Measurements from ENCODE around the gene BTBD18.

The BTBD18 gene

GRCh38 chr11:57751676-57752253 lies at the start of gene BTBD18:
BTBD18 (minus strand) TSS chr11:57751819; CDS start chr11:57751188, 631 bp downstream.
- peak; percentile 33 for TF ChIP-seq CTCF (IDR thresholded peaks at IDR 0.05; ENCODE audit: extremely low read depth, insufficient read depth, missing control alignments)
- in situ Hi-C loops (cut with MboI; ENCODE audit: low pct_unique_long_range_greater_than_20kb, low sequenced_read_pairs, unreplicated experiment): no loop called here
- DNase-seq (ENCODE audit: low spot score): peak; percentile 50

- TF ChIP-seq CTCF (IDR thresholded peaks at IDR 0.05; ENCODE audit: extremely low read depth, insufficient read depth, missing control alignments): no peak
- in situ Hi-C loops (cut with MboI; ENCODE audit: low pct_unique_long_range_greater_than_20kb, low sequenced_read_pairs, unreplicated experiment): loop anchor here (25.0 kb wide), 2 partner anchors 239 to 711 kb away; partner anchors contain the start of genes OR5B21 and UBE2L6
- no peak for DNase-seq (ENCODE audit: low spot score)
These were observed 49.5 kb upstream of the BTBD18 start for GRCh38 chr11:57801183-57801485.

GRCh38 chr11:57800444-57801182 lies 49.0 kb upstream of the BTBD18 start:
- TF ChIP-seq CTCF (IDR thresholded peaks at IDR 0.05; ENCODE audit: extremely low read depth, insufficient read depth, missing control alignments): peak; percentile 75
- peak; percentile 66 for DNase-seq (ENCODE audit: low spot score)
- in situ Hi-C loops (cut with MboI; ENCODE audit: low pct_unique_long_range_greater_than_20kb, low sequenced_read_pairs, unreplicated experiment): loop anchor here (25.0 kb wide), 2 partner anchors 238 to 712 kb away; partner anchors contain the start of genes OR5B21 and UBE2L6

GRCh38 chr11:57798905-57799559 lies 47.4 kb upstream of the BTBD18 start:
- no peak for DNase-seq (ENCODE audit: low spot score)
- in situ Hi-C loops (cut with MboI; ENCODE audit: low pct_unique_long_range_greater_than_20kb, low sequenced_read_pairs, unreplicated experiment): loop anchor here (10.0 kb wide), 1 partner anchor 54 kb away; the partner anchor contains the start of gene SELENOH
- TF ChIP-seq CTCF (IDR thresholded peaks at IDR 0.05; ENCODE audit: extremely low read depth, insufficient read depth, missing control alignments): no peak

- no peak for DNase-seq (ENCODE audit: low spot score)
- TF ChIP-seq CTCF (IDR thresholded peaks at IDR 0.05; ENCODE audit: extremely low read depth, insufficient read depth, missing control alignments): no peak
- in situ Hi-C loops (cut with MboI; ENCODE audit: low pct_unique_long_range_greater_than_20kb, low sequenced_read_pairs, unreplicated experiment): loop anchor here (10.0 kb wide), 1 partner anchor 49 kb away; the partner anchor contains the start of gene SELENOH
These were observed 41.9 kb upstream of the BTBD18 start for GRCh38 chr11:57793351-57794115.

GRCh38 chr11:57792870-57793269 lies 41.3 kb upstream of the BTBD18 start:
- no peak for TF ChIP-seq CTCF (IDR thresholded peaks at IDR 0.05; ENCODE audit: extremely low read depth, insufficient read depth, missing control alignments)
- in situ Hi-C loops (cut with MboI; ENCODE audit: low pct_unique_long_range_greater_than_20kb, low sequenced_read_pairs, unreplicated experiment): loop anchor here (10.0 kb wide), 1 partner anchor 48 kb away; the partner anchor contains the start of gene SELENOH
- no peak for DNase-seq (ENCODE audit: low spot score)
